Effector memory CD4-positive, alpha-beta T cell (primary cell): ENCODE data around the gene ATP8B2.
"Not testable (repeated sequence)": the region's sequence is repeated elsewhere in the genome, so short reads cannot be mapped to it uniquely, and the experiment has no call there.

ENCODE experiments used
- DNase-seq, 3 donors: peaks; one replicate each; pipeline ENCODE4 v3.0.0-alpha.2; 2020
- H3K27ac ChIP-seq: 2 replicates; pipeline ENCODE4 v1.7.0; 2013; ENCODE audit warnings: mild to moderate bottlenecking, low read length, moderate library complexity; ENCODE audit not compliant: insufficient read depth, poor library complexity, severe bottlenecking
- H3K27me3 ChIP-seq: replicated peaks from 2 replicates; pipeline ENCODE4 v1.7.0; 2013; ENCODE audit warnings: mild to moderate bottlenecking, low read length; ENCODE audit not compliant: insufficient read depth, control insufficient read depth, poor library complexity, severe bottlenecking
- H3K36me3 ChIP-seq: 2 replicates; pipeline ENCODE4 v1.7.0; 2013; ENCODE audit warnings: mild to moderate bottlenecking, low read length, moderate library complexity; ENCODE audit not compliant: control insufficient read depth, insufficient read depth
- H3K4me1 ChIP-seq: 2 replicates; pipeline ENCODE4 v1.7.0; 2013; ENCODE audit warnings: low read length, mild to moderate bottlenecking; ENCODE audit not compliant: control insufficient read depth, insufficient read depth, poor library complexity, severe bottlenecking
- H3K4me3 ChIP-seq: 2 replicates; pipeline ENCODE4 v1.7.0; 2013; ENCODE audit warnings: low read length, low read depth, mild to moderate bottlenecking; ENCODE audit not compliant: insufficient read depth, poor library complexity, severe bottlenecking
- H3K9me3 ChIP-seq: 2 replicates; pipeline ENCODE4 v1.7.0; 2013; ENCODE audit warnings: mild to moderate bottlenecking, low read length, moderate library complexity; ENCODE audit not compliant: control insufficient read depth
- total RNA-seq, 3 donors: gene quantifications; one replicate each; lab custom pipeline; 2026; lab: John Stamatoyannopoulos, UW

ATP8B2 gene
- 398 to 527 (median 516) reads per million in 3 donors for total RNA-seq

GRCh38 chr1:154324669-154325582, at the start of gene ATP8B2:
TSS of gene ATP8B2 (plus strand) at chr1:154325525. CDS start at chr1:154328142, 2,617 bp downstream.
- H3K27me3 ChIP-seq = no peaks in the 10 kb centered on the region
- peak within 1 kb of the TSS; percentile 87 for H3K27ac ChIP-seq
- no peaks in the 10 kb centered on the region for H3K36me3 ChIP-seq
- no peaks in the 10 kb centered on the region for H3K9me3 ChIP-seq
- H3K4me3 ChIP-seq = peak within 1 kb of the TSS; percentile 75
- DNase-seq = peak; percentile 67 to 75 (median 71)
- H3K4me1 ChIP-seq = peaks cover 39% of the 10 kb centered on the region

- Histone ChIP-seq H3K27me3 (no peaks in the 10 kb centered on the region), H3K36me3 (peaks cover 17% of the 10 kb centered on the region), H3K9me3 (no peaks in the 10 kb centered on the region), H3K27ac (no peak overlapping the region), H3K4me1 (peaks cover 11% of the 10 kb centered on the region), H3K4me3 (no peak overlapping the region)
- DNase-seq = peak in 1 of 3 donors; percentile 6
These were observed 48.5 kb upstream of the ATP8B2 start for GRCh38 chr1:154276797-154277196.

GRCh38 chr1:154287591-154287990, 37.7 kb upstream of the ATP8B2 start:
- not testable (repeated sequence) for H3K36me3 ChIP-seq, H3K9me3 ChIP-seq, H3K27me3 ChIP-seq, H3K4me3 ChIP-seq, H3K4me1 ChIP-seq, DNase-seq, H3K27ac ChIP-seq

GRCh38 chr1:154288661-154289060, 36.7 kb upstream of the ATP8B2 start:
- Histone ChIP-seq H3K27ac (no peak overlapping the region), H3K4me1 (no peaks in the 10 kb centered on the region), H3K9me3 (no peaks in the 10 kb centered on the region), H3K27me3 (no peaks in the 10 kb centered on the region), H3K36me3 (no peaks in the 10 kb centered on the region), H3K4me3 (no peak overlapping the region)
- no peak for DNase-seq

- Histone ChIP-seq H3K4me1 (no peaks in the 10 kb centered on the region), H3K36me3 (no peaks in the 10 kb centered on the region), H3K27ac (no peak overlapping the region), H3K27me3 (no peaks in the 10 kb centered on the region), H3K4me3 (no peak overlapping the region), H3K9me3 (no peaks in the 10 kb centered on the region)
- DNase-seq = no peak
These were observed 34.4 kb upstream of the ATP8B2 start for GRCh38 chr1:154290921-154291320.

GRCh38 chr1:154295408-154296235, 29.7 kb upstream of the ATP8B2 start:
- H3K27ac ChIP-seq = no peak overlapping the region
- DNase-seq = no peak
- no peaks in the 10 kb centered on the region for H3K36me3 ChIP-seq
- no peaks in the 10 kb centered on the region for H3K9me3 ChIP-seq
- H3K4me1 ChIP-seq = no peaks in the 10 kb centered on the region
- H3K27me3 ChIP-seq = no peaks in the 10 kb centered on the region
- no peak overlapping the region for H3K4me3 ChIP-seq

- DNase-seq = no peak
- H3K27me3 ChIP-seq = no peaks in the 10 kb centered on the region
- no peaks in the 10 kb centered on the region for H3K4me1 ChIP-seq
- no peaks in the 10 kb centered on the region for H3K9me3 ChIP-seq
- H3K36me3 ChIP-seq = no peaks in the 10 kb centered on the region
- H3K4me3 ChIP-seq = no peak overlapping the region
- no peak overlapping the region for H3K27ac ChIP-seq
These were observed 23.7 kb upstream of the ATP8B2 start for GRCh38 chr1:154301582-154301981.

GRCh38 chr1:154304664-154305337, 20.5 kb upstream of the ATP8B2 start:
- Histone ChIP-seq H3K4me1 (no peaks in the 10 kb centered on the region), H3K27me3 (no peaks in the 10 kb centered on the region), H3K9me3 (no peaks in the 10 kb centered on the region), H3K36me3 (no peaks in the 10 kb centered on the region), H3K27ac (no peak overlapping the region), H3K4me3 (no peak overlapping the region)
- no peak for DNase-seq

GRCh38 chr1:154306151-154306550, 19.2 kb upstream of the ATP8B2 start:
- Histone ChIP-seq H3K4me1 (no peaks in the 10 kb centered on the region), H3K27me3 (no peaks in the 10 kb centered on the region), H3K4me3 (no peak overlapping the region), H3K27ac (no peak overlapping the region), H3K36me3 (no peaks in the 10 kb centered on the region), H3K9me3 (no peaks in the 10 kb centered on the region)
- DNase-seq = no peak
